Loucy (cell line): Measurements from ENCODE around the gene EIF4G3.

ENCODE experiments used
- H2AFZ ChIP-seq: fragments of 200-600 bp; sonication (generic); 2 replicates; pipeline ENCODE4 v1.6.0; 2016; ENCODE audit warnings: antibody characterized with exemption, mild to moderate bottlenecking, low read length, moderate library complexity
- H3F3A ChIP-seq: fragments of 200-600 bp; 2 replicates; pipeline ENCODE4 v1.6.0; 2016; ENCODE audit warnings: antibody characterized with exemption, low read depth, mild to moderate bottlenecking
- H3K27me3 ChIP-seq: fragments of 200-600 bp; sonication (generic); 2 replicates; pipeline ENCODE4 v1.6.1; 2014; ENCODE audit warnings: low read length, mild to moderate bottlenecking; ENCODE audit not compliant: insufficient read depth, poor library complexity, severe bottlenecking
- H3K36me3 ChIP-seq: fragments of 200-600 bp; sonication (generic); 2 replicates; pipeline ENCODE4 v1.6.1; 2016; ENCODE audit warnings: low read length; ENCODE audit not compliant: insufficient read depth
- H3K4me1 ChIP-seq: fragments of 200-600 bp; sonication (generic); 2 replicates; pipeline ENCODE4 v1.5.1; 2014; ENCODE audit warnings: low read length, mild to moderate bottlenecking; ENCODE audit not compliant: insufficient read depth, poor library complexity, severe bottlenecking
- H3K4me2 ChIP-seq: fragments of 200-600 bp; sonication (generic); 2 replicates; pipeline ENCODE4 v1.6.0; 2014; ENCODE audit warnings: antibody characterized with exemption, low read length, low read depth, mild to moderate bottlenecking; ENCODE audit not compliant: poor library complexity, severe bottlenecking
- H3K4me3 ChIP-seq: fragments of 200-600 bp; sonication (generic); 2 replicates; pipeline ENCODE4 v1.5.1; 2014; ENCODE audit warnings: low read length, mild to moderate bottlenecking, mixed read lengths; ENCODE audit not compliant: poor library complexity, severe bottlenecking
- H3K79me2 ChIP-seq: fragments of 200-600 bp; sonication (generic); 2 replicates; pipeline ENCODE4 v1.6.1; 2014; ENCODE audit warnings: low read length; ENCODE audit not compliant: insufficient read depth
- H3K9ac ChIP-seq: fragments of 200-600 bp; sonication (generic); 2 replicates; pipeline ENCODE4 v1.6.0; 2014; ENCODE audit warnings: mild to moderate bottlenecking, low read depth, low read length, moderate library complexity; ENCODE audit not compliant: poor library complexity, severe bottlenecking
- H3K9me2 ChIP-seq: fragments of 200-600 bp; sonication (generic); replicated peaks from 2 replicates; pipeline ENCODE4 v1.6.1; 2016; ENCODE audit warnings: low read depth, low read length, mixed read lengths
- H3K9me3 ChIP-seq: fragments of 200-600 bp; sonication (generic); 2 replicates; pipeline ENCODE4 v1.6.1; 2014; ENCODE audit warnings: mild to moderate bottlenecking, antibody characterized with exemption, low read length, low read depth; ENCODE audit not compliant: insufficient read depth
- H4K20me1 ChIP-seq: fragments of 200-600 bp; sonication (generic); 2 replicates; pipeline ENCODE4 v1.6.0; 2014; ENCODE audit warnings: antibody characterized with exemption, low read length, mild to moderate bottlenecking; ENCODE audit not compliant: insufficient read depth, poor library complexity, severe bottlenecking
- CTCF ChIP-seq: fragments of 200-600 bp; sonication (generic); conservative IDR thresholded peaks from 2 replicates; pipeline ENCODE4 v1.5.1; 2014; ENCODE audit warnings: mild to moderate bottlenecking, antibody characterized with exemption, low read length
- EZH2phosphoT487 ChIP-seq: fragments of 200-600 bp; IDR thresholded peaks from 2 replicates; pipeline ENCODE4 v1.6.1; 2018; ENCODE audit warnings: antibody characterized with exemption, mild to moderate bottlenecking, moderate library complexity, borderline replicate concordance

The EIF4G3 gene

GRCh38 chr1:20958430-20958829 lies 218.3 kb downstream of the EIF4G3 start:
- Histone ChIP-seq H3K9me3 (no peaks in the 10 kb centered on the region), H3K4me3 (no peak overlapping the region), H3F3A (no peaks in the 10 kb centered on the region), H3K36me3 (0 out of 2 replicates have a peak, but pooled peaks cover 2% of the 10 kb centered on the region), H3K4me2 (no peak overlapping the region), H3K27me3 (no peaks in the 10 kb centered on the region), H3K79me2 (no peaks in the 10 kb centered on the region), H4K20me1 (no peaks in the 10 kb centered on the region), H2AFZ (no peak overlapping the region), H3K4me1 (no peaks in the 10 kb centered on the region), H3K9me2 (no peaks in the 10 kb centered on the region), H3K9ac (no peak overlapping the region)
- TF ChIP-seq CTCF (no peak), EZH2phosphoT487 (no peak)

- no peaks in the 10 kb centered on the region for H3K9me2 ChIP-seq
- no peak overlapping the region for H3K4me3 ChIP-seq
- H3K79me2 ChIP-seq, result no peaks in the 10 kb centered on the region
- H3K9me3 ChIP-seq, result no peaks in the 10 kb centered on the region
- no peak overlapping the region for H3K9ac ChIP-seq
- no peaks in the 10 kb centered on the region for H3F3A ChIP-seq
- 0 out of 2 replicates have a peak, but pooled peaks cover 2% of the 10 kb centered on the region for H3K36me3 ChIP-seq
- no peaks in the 10 kb centered on the region for H3K27me3 ChIP-seq
- H2AFZ ChIP-seq, result no peak overlapping the region
- no peaks in the 10 kb centered on the region for H4K20me1 ChIP-seq
- H3K4me2 ChIP-seq, result no peak overlapping the region
- no peak for TF ChIP-seq EZH2phosphoT487
- no peak for TF ChIP-seq CTCF
- H3K4me1 ChIP-seq, result no peaks in the 10 kb centered on the region
These were observed 220.4 kb downstream of the EIF4G3 start for GRCh38 chr1:20956272-20956671.

- no peak overlapping the region for H3K9ac ChIP-seq
- no peak overlapping the region for H3K4me3 ChIP-seq
- no peaks in the 10 kb centered on the region; the same call in 1 of the 2 replicates for H3K36me3 ChIP-seq
- H3K4me2 ChIP-seq, result no peak overlapping the region
- TF ChIP-seq EZH2phosphoT487 (no peak), CTCF (no peak)
- H4K20me1 ChIP-seq, result no peaks in the 10 kb centered on the region
- no peak overlapping the region for H2AFZ ChIP-seq
- H3F3A ChIP-seq, result no peaks in the 10 kb centered on the region
- H3K27me3 ChIP-seq, result no peaks in the 10 kb centered on the region
- no peaks in the 10 kb centered on the region for H3K9me3 ChIP-seq
- H3K4me1 ChIP-seq, result no peaks in the 10 kb centered on the region
- H3K79me2 ChIP-seq, result no peaks in the 10 kb centered on the region
- no peaks in the 10 kb centered on the region for H3K9me2 ChIP-seq
These were observed 226.0 kb downstream of the EIF4G3 start for GRCh38 chr1:20950679-20951078.
